Fibroblast of the conjunctiva (primary cell): ENCODE data around the gene ROBO3.

Experiments used
- DNase-seq: peaks from one replicate; pipeline ENCODE4 v3.0.0-alpha.2; 2010; ENCODE audit warnings: low read depth

ROBO3 gene

DNA sequence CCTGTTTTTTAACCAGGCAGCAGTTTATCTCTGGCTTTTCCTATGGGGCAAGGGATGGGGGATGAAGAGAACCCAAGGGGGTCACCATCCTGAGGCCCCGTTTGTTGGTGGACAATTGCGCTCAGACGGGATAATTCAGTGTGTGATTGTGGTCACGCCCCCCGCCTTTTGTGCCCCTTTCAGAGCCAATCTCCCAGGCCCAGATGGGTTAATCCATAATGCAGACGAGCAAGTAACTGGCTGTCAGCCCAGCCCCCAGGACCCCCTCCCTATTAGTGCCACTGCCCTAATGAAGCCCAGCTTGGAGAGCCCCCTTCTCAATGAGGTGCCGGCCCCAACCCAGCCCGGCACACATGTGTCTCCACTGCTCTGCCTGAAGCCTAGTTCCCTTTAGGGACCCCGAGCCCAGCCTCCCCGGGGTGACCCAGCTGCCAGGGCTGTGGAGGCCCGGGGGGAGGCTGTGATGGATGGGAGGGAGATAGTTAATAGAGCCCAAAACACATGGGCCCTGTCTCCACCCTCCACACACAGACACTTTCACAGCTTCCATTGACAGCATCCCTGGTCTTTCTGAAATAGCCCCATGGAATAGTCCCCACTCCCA lies 19.1 kb upstream of the ROBO3 start:
- DNase-seq: no peak

DNA sequence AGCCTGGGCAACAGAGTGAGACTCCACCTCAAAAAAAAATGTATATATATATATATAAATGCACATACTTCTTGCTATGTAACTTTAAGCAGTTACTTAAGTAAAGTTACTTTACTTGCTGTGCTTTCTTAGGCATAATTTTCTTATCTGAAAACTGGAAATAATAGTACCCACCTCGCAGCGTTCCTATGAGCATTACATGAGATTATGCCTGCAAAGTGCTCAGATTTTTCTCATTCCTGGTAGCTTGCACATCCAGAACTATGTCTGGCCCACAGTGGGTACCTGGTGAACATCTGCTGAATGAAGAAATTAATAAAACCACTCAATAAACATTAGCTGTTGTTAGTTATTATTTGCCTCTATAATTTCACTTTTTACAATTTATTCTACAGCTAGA lies 6.1 kb upstream of the ROBO3 start:
- DNase-seq: no peak

- no peak for DNase-seq
These were observed 3.6 kb upstream of the ROBO3 start for GRCh38 chr11:124861670-124862069.

- DNase-seq: no peak
These were observed 2.0 kb upstream of the ROBO3 start for GRCh38 chr11:124863137-124863825.

- no peak for DNase-seq
These were observed 1.4 kb upstream of the ROBO3 start for GRCh38 chr11:124863826-124864165.

GRCh38 chr11:124864176-124864891 lies 898 bp upstream of the ROBO3 start:
- no peak for DNase-seq

DNA sequence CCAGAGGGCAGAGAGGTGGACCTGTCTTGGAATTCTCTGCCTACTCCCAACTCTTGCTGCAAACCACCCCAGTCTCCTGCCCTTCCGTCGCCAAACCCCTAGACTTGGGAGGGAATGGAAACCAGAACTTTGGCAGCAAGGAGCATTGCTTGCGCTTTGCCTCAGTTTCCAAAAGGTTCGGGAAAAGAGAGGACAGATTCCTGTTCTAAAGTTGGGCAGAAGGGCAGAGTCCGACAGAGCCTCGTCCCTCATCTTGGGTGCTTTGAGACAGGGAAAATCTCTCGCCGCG lies 396 bp upstream of the ROBO3 start:
- DNase-seq: no peak

DNA sequence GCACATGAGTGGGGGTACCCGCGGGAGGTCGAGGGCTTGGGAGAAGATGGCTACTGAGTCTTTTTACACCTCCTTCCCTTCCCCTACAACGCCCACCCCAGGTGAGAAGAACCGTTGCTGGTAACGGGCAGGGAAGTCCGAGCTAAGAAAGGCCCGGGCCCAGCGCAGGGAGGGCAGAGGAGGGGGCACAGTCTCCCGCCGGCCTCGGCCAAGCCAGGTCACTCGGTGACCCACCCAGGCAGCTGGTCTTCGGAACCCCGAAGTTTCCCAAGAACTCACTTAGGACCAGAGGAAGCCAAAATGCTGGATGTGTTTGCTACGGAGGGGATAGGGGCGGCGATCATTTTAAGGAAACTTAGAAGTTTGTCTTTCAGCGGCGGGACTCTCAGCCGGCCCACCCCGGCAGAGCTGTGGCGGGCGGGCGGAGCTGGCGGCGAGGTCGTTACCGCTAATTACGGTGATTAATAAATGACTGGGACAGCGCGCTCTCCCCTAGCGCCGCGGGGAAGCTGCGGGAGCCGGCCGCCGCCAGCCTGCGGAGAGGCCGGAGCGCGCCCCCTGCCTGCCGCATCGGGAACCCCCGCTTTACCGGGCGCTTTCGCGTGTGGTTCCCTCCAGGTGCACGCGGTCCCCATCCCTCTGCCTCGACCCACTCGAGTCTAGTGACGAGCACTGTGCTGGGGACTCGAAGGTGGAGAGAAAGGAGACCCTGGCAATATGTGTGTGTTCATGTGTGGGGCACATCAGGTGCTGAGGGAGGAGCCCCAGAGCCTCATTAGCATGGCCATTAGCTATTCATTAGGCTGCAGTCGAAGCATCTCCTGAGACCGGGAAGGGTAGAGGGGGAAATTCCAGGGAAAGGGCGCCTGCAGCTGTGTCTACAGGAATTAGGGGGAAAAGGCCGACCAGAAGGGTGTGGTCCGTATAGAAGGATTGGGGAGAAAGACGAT lies 945 bp downstream of the ROBO3 start:
- DNase-seq: no peak

DNA sequence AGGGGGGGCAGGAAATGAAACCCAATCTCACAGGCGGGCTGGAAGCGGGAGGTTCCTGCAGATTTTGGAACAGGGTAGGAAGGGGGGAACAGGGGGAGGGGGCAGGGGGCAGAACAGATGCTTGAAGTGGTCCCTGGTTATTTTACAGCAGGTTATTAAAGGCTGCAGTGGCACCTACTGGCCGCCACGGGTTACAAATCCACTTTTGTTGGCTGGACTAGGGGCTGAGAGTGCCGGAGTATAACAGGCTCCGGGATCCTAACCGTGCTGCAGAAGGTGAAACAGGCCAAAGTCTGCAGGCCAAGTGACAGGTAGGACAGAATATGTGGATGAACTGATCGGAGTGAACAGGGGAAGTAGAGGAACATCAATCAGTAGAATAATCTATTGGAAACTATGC lies 2.5 kb downstream of the ROBO3 start:
- peak; percentile 16 for DNase-seq

DNA sequence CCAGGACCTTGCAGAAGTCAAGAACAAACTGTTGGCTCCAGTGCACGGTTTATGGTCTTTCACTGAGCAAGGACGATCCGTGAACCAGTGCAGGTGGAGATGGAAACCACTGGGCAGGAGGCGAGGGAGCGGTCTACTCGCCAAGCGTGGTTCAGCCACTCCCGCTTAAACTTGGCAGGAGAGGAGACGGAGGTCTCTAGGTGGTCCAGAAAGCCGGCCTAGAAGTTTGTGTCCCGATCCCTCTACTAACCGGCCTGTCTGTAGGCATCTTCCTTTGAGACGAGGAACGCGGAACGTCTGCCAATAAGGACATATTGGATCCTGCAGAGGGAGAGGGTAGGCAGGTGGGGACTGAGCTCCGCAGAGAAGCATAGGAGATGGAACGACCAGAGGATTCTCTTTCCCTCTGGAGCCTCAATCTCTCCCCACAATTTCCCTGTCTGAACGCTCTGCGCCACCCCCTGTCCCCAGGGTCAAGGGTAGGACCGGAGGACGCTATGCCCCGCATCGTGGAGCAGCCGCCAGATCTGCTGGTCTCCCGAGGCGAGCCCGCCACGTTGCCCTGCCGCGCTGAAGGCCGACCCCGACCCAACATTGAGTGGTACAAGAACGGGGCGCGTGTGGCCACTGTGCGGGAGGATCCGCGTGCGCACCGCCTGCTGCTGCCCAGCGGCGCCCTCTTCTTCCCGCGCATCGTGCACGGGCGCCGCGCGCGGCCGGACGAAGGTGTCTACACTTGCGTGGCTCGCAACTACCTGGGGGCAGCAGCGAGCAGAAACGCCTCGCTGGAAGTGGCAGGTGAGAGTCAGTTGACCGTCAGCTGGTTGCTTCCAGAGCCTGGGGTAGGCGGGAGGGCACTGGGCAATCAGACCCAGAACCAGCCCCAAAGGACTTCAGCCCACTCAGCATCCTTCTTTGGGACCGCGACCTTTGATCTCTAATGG lies 3.4 kb downstream of the ROBO3 start:
- no peak for DNase-seq

GRCh38 chr11:124869331-124869730 lies 4.1 kb downstream of the ROBO3 start:
- DNase-seq: no peak

DNA sequence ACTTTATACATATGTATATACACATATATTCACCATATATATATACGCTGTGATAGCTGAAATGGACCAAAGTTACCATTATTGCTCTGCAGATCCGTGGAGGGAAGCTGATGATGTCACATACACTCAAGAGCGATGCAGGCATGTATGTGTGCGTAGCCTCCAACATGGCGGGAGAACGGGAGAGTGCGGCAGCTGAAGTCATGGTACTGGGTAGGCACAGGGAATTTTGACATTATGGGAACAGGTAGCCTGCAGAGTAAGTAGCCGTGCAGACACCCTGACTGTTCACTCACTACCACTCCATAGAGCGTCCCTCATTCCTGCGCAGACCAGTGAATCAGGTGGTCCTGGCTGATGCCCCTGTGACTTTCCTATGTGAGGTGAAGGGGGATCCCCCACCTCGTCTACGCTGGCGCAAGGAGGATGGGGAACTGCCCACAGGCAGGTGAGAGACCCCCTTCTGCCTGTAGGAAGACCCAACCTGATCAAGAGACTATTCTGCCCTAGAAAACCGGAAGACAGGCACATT lies 4.7 kb downstream of the ROBO3 start:
- DNase-seq: no peak

DNA sequence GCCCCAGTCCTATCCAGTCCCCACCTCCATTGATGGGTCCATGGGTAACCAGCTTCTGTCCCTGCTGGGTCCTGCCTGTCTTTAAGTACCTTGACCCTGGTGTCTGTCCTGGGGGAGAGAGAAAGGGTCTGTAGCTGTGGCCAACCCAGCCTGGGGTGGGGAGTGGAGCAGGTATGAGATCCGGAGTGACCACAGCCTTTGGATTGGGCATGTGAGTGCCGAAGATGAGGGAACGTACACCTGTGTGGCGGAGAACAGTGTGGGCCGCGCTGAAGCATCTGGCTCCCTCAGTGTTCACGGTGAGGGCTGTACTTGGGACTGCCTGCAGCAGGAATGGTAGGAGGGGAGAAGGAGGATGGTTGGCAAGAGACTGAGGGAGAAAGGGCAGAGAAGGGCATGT lies 5.2 kb downstream of the ROBO3 start:
- no peak for DNase-seq

- DNase-seq: no peak
These were observed 7.0 kb downstream of the ROBO3 start for GRCh38 chr11:124872280-124872679.

- DNase-seq: no peak
These were observed 7.5 kb downstream of the ROBO3 start for GRCh38 chr11:124872741-124873140.

- no peak for DNase-seq
These were observed 8.7 kb downstream of the ROBO3 start for GRCh38 chr11:124873951-124874350.

DNA sequence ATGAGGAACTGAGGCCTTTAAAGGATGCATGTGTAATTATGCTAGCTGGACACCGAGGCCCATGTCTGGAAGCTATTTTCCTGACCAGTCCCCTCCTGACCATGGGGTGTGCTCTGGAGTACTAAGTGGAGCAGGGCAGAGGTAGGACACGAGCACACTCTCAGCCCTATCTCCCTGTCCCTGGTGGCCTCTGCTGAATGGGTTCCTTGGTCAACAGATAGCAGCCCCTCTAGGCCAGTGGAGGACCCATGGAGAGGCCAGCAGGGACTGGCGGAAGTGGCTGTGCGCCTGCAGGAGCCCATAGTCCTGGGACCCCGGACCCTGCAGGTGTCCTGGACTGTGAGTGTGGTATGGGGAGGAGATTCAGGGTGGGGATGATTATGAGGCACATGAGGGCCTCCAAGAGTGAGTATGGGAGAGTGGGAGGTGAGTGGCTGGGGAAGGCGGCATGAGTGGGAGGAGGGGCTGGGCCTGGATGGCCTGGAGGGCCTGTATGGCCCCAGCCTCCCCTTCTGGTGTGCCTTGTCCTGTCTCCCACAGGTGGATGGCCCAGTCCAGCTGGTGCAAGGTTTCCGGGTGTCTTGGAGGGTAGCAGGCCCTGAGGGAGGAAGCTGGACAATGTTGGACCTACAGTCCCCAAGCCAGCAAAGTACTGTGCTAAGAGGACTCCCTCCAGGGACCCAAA lies 9.5 kb downstream of the ROBO3 start:
- DNase-seq: no peak

DNA sequence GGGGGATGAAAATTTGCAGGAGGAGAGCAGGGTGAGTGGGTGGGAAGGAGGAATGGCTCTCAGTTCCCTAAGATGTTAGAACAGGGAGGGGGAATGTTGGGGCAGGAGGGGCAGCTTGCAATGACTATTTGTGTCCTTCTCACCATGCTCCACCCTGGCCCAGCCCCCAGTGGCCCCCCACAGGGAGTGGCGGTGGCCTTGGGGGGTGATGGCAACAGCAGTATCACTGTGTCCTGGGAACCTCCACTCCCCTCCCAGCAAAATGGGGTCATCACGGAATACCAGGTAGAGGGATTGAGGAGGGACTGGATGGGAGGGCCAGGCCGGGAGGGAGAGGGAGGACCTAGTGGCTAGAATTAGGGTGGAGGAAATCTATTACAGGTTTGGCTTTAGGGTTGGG lies 10.2 kb downstream of the ROBO3 start:
- no peak for DNase-seq

DNA sequence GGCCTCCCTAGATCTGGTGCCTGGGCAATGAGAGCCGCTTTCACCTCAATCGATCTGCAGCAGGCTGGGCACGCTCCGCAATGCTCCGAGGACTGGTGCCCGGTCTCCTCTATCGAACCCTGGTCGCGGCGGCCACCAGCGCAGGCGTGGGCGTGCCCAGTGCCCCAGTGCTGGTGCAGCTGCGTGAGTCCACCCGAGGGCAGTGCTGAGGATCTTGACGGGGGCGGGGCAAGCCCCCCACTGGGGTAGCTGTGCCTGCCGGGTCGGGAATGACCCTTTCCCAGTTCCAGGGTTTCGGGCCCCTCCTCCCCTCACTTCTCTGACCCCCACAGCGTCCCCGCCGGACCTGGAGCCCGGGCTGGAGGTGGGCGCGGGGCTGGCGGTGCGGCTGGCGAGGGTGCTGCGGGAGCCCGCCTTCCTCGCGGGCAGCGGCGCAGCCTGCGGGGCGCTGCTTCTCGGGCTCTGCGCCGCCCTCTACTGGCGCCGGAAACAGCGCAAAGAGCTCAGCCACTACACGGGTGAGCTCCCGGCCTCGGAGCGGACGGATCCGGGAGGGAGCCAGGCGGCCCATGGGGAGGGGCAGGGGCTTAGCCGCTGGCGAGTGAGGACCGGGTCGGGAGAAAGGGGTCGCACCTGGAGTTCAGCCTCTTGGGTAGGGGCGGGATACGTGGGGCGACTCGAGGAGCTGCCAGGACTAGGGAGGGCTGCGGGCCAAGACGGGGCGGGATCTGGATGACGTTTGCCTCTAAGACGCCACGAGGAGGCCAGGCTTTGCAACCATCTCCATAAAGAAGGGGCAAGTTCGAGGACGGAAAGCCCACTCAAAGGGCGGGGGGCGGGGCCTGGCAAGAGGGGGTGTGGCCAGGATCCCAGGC lies 10.9 kb downstream of the ROBO3 start:
- peak; percentile 95 for DNase-seq
